ENCODE data around the gene LYSMD1. TPM values are rescaled to one million over a fixed set of nuclear protein-coding genes. Genes with fewer than 3 reads are reported as not detected.

Gene LYSMD1
- total RNA-seq, 4 donors from 2014 or later = 11.4 to 14.6 (median 13.7) TPM

DNA sequence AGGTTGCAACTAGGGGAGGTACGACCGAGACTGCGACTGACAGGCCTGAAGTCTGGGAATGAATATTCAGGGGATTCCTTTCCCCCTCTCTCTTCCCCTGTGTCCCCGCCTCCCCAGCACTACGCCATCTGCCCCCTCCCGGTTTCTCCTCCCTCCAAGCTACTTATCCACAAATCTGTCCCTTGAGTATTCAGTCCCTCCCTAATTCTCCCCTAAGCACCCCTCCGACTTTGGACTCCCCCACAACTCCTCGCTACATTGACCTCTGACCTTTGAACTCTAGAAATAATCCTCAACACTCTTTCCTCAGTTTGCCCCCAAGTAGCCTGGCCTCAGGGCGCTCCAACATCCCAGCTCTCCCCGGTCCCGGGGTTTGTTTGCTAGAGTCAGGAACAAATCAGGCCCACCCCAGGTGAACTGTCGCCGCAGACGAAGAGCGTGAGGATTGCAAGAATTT is 393 bp downstream of the LYSMD1 start:
- Histone ChIP-seq H3K4me3 (peak overlapping the region; percentile 82 to 97 (median 84)), H3K27ac (peak overlapping the region; percentile 91 to 99 (median 91)), H3K9me3 (no peaks in the 10 kb centered on the region), H3K4me1 (peaks cover 48 to 54% of the 10 kb centered on the region in 2 donors), H3K36me3 (peaks cover 0 to 17% of the 10 kb centered on the region in 2 donors), H3K27me3 (no peaks in the 10 kb centered on the region)
- peak; percentile 45 to 51 for DNase-seq
- ATAC-seq = peak; percentile 5 to 28
- TF ChIP-seq, protein P1, sequence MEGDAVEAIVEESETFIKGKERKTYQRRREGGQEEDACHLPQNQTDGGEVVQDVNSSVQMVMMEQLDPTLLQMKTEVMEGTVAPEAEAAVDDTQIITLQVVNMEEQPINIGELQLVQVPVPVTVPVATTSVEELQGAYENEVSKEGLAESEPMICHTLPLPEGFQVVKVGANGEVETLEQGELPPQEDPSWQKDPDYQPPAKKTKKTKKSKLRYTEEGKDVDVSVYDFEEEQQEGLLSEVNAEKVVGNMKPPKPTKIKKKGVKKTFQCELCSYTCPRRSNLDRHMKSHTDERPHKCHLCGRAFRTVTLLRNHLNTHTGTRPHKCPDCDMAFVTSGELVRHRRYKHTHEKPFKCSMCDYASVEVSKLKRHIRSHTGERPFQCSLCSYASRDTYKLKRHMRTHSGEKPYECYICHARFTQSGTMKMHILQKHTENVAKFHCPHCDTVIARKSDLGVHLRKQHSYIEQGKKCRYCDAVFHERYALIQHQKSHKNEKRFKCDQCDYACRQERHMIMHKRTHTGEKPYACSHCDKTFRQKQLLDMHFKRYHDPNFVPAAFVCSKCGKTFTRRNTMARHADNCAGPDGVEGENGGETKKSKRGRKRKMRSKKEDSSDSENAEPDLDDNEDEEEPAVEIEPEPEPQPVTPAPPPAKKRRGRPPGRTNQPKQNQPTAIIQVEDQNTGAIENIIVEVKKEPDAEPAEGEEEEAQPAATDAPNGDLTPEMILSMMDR (IDR thresholded peaks at IDR 0.05 in 4 of 5, conservative IDR thresholded peaks at IDR 0.05 in 1 of 5) = no peak
- TF ChIP-seq POLR2A (IDR thresholded peaks at IDR 0.05) = no peak
- in situ Hi-C loops (cut with MboI; ENCODE audit: low sequenced_read_pairs in 4 of 4) (no loop called here), intact Hi-C loops (cut with DNase I; ENCODE audit: low total_unique reads) (loop anchor here (1.0 to 2.0 kb wide), 2 partner anchors 19 to 95 kb away; partner anchors contain the start of genes GABPB2 and SEMA6C)

GRCh38 chr1:151164732-151165280 is 896 bp downstream of the LYSMD1 start:
- Histone ChIP-seq H3K27ac (peak overlapping the region; percentile 91 to 99 (median 91)), H3K4me1 (peaks cover 45 to 50% of the 10 kb centered on the region in 2 donors), H3K9me3 (no peaks in the 10 kb centered on the region), H3K4me3 (peak overlapping the region; percentile 82 to 97 (median 84)), H3K36me3 (peaks cover 0 to 17% of the 10 kb centered on the region in 2 donors), H3K27me3 (no peaks in the 10 kb centered on the region)
- TF ChIP-seq POLR2A (IDR thresholded peaks at IDR 0.05) = no peak
- TF ChIP-seq, protein P1 (IDR thresholded peaks at IDR 0.05 in 4 of 5, conservative IDR thresholded peaks at IDR 0.05 in 1 of 5) = no peak
- ATAC-seq (peak; percentile 1 to 2), DNase-seq (no peak)
- intact Hi-C loops (cut with DNase I; ENCODE audit: low total_unique reads) (loop anchor here (1.0 to 2.0 kb wide), 2 partner anchors 19 to 94 kb away; partner anchors contain the start of genes GABPB2 and SEMA6C), in situ Hi-C loops (cut with MboI; ENCODE audit: low sequenced_read_pairs in 4 of 4) (no loop called here)

DNA sequence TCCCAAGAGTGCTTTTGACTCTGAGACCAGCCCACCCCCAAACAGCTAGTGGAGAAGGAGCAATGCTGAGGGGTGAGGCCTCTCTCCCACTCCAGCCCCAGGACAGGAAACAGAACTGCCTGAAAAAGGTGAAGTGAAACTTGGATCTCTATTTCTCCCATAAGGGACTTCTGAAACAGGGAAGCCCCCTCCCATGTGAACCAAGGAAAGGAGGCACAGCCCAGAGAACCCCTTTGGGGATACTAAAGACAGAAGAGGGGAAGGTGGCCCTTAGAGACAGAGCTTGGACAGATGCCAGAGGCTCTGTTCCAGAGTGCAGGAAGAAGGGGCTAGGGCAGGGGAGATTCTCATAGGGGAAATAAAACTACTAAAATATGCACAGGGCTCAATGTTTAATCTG is 6.3 kb downstream of the LYSMD1 start:
- Histone ChIP-seq H3K9me3 (no peaks in the 10 kb centered on the region), H3K4me3 (no peak overlapping the region), H3K27ac (peak overlapping the region; percentile 31 to 59 (median 51)), H3K36me3 (peaks cover 0 to 37% of the 10 kb centered on the region in 2 donors), H3K27me3 (no peaks in the 10 kb centered on the region), H3K4me1 (peaks cover 24 to 26% of the 10 kb centered on the region in 2 donors)
- DNase-seq (peak in 1 of 2 donors; percentile 11), ATAC-seq (no peak)
- in situ Hi-C loops (cut with MboI; ENCODE audit: low sequenced_read_pairs in 4 of 4) (loop anchor here in 3 of 4 donors (5.0 to 10.0 kb wide), 2 partner anchors 55 to 62 kb away; no protein-coding TSS in a partner anchor), intact Hi-C loops (cut with DNase I; ENCODE audit: low total_unique reads) (no loop called here)
- TF ChIP-seq POLR2A (IDR thresholded peaks at IDR 0.05) = no peak
- TF ChIP-seq, protein P1 (IDR thresholded peaks at IDR 0.05 in 4 of 5, conservative IDR thresholded peaks at IDR 0.05 in 1 of 5) = no peak

DNA sequence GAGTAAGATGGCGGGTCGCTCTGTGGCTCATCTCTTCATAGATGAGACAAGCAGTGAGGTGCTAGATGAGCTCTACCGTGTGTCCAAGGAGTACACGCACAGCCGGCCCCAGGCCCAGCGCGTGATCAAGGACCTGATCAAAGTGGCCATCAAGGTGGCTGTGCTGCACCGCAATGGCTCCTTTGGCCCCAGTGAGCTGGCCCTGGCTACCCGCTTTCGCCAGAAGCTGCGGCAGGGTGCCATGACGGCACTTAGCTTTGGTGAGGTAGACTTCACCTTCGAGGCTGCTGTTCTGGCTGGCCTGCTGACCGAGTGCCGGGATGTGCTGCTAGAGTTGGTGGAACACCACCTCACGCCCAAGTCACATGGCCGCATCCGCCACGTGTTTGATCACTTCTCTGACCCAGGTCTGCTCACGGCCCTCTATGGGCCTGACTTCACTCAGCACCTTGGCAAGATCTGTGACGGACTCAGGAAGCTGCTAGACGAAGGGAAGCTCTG is 6.9 kb downstream of the LYSMD1 start:
- DNase-seq (peak in 1 of 2 donors; percentile 26), ATAC-seq (no peak)
- TF ChIP-seq, protein P1 (IDR thresholded peaks at IDR 0.05 in 4 of 5, conservative IDR thresholded peaks at IDR 0.05 in 1 of 5) = no peak
- no peak for TF ChIP-seq POLR2A (IDR thresholded peaks at IDR 0.05)
- intact Hi-C loops (cut with DNase I; ENCODE audit: low total_unique reads) = no loop called here
- Histone ChIP-seq H3K4me1 (peaks cover 20 to 21% of the 10 kb centered on the region in 2 donors), H3K27me3 (no peaks in the 10 kb centered on the region), H3K9me3 (no peaks in the 10 kb centered on the region), H3K4me3 (no peak overlapping the region), H3K27ac (peak overlapping the region; percentile 31 to 59 (median 51)), H3K36me3 (peaks cover 0 to 37% of the 10 kb centered on the region in 2 donors)
- in situ Hi-C loops (cut with MboI; ENCODE audit: low sequenced_read_pairs in 4 of 4) = loop anchor here in 3 of 4 donors (5.0 to 10.0 kb wide), 2 partner anchors 54 to 62 kb away; no protein-coding TSS in a partner anchor
